GM12878 (cell line): ENCODE results near the gene KCNG3. TPM values are rescaled to one million over a fixed set of nuclear protein-coding genes. Genes with fewer than 3 reads are reported as not detected.

Experiments
- ATAC-seq: fragments of 200-7000 bp; cut with Tn5 transposase; 3 replicates; pipeline ENCODE4 v1.9.1; 2020; ENCODE audit warnings: mild to moderate bottlenecking, moderate library complexity
- BruUV-seq: library from RNA; stranded (reverse); fragments of 400-500 nt; replicated peaks from 2 replicates; lab custom pipeline; 2021; lab: Mats Ljungman, UMichigan
- CTCF ChIA-PET: fragments of 300-600 bp; sonication (Branson Sonifier 250); formaldehyde crosslinking; extraction: SDS; loops from one replicate; lab custom pipeline; 2021; ENCODE audit warnings: inconsistent platforms; lab: Yijun Ruan, JAX
- POLR2A ChIA-PET: fragments of 350-600 bp; formaldehyde crosslinking; extraction: SDS; loops from one replicate; lab custom pipeline; 2021; ENCODE audit warnings: inconsistent platforms; lab: Charles Lee
- RAD21 ChIA-PET: fragments of 300-600 bp; sonication (Branson Sonifier 250); formaldehyde crosslinking; loops from one replicate; lab custom pipeline; 2023; ENCODE audit warnings: antibody characterized with exemption; ENCODE audit not compliant: unreplicated experiment; lab: Charles Lee
- SMC1A ChIA-PET: fragments of 300-600 bp; sonication (Branson Sonifier 250); formaldehyde crosslinking; loops from one replicate; lab custom pipeline; 2023; ENCODE audit not compliant: unreplicated experiment, uncharacterized antibody; lab: Charles Lee
- DNase-seq: peaks from one replicate; pipeline ENCODE4 v3.0.0-alpha.2; 2011; ENCODE audit warnings: low read depth, low spot score
- FAIRE-seq: peaks from 3 replicates; lab custom pipeline; 2011; peaks lifted over from hg19 to GRCh38; lab: Jason Lieb, UNC
- H2AFZ ChIP-seq: 2 replicates; pipeline ENCODE4 v1.6.0; 2011; ENCODE audit warnings: low read depth, low read length, control low read depth; ENCODE audit not compliant: control insufficient read depth
- H3K27ac ChIP-seq: 2 replicates; pipeline ENCODE4 v1.5.1; 2011; ENCODE audit warnings: control low read depth; ENCODE audit not compliant: control insufficient read depth, insufficient read depth
- H3K27me3 ChIP-seq, 2 experiments: replicated peaks in 1 of 2; 2 replicates each; pipeline versions ENCODE4 v1.6.0 to v1.6.1; 2011; ENCODE audit warnings: low read length in 1 of 2; ENCODE audit not compliant: control insufficient read depth in 2 of 2, insufficient read depth in 2 of 2
- H3K36me3 ChIP-seq, 2 experiments: 2 replicates each; pipeline ENCODE4 v1.5.1; 2011; ENCODE audit warnings: low read length in 1 of 2; ENCODE audit not compliant: control insufficient read depth in 2 of 2, insufficient read depth in 2 of 2
- H3K4me1 ChIP-seq: 2 replicates; pipeline ENCODE4 v1.6.1; 2011; ENCODE audit warnings: mild to moderate bottlenecking, low read length, moderate library complexity, mixed read lengths; ENCODE audit not compliant: control insufficient read depth, insufficient read depth
- H3K4me2 ChIP-seq: 2 replicates; pipeline ENCODE4 v1.6.0; 2011; ENCODE audit warnings: control low read depth; ENCODE audit not compliant: control insufficient read depth, insufficient read depth
- H3K4me3 ChIP-seq: fragments of 200-600 bp; sonication (generic); 2 replicates; pipeline ENCODE4 v1.5.1; 2016
- H3K79me2 ChIP-seq: 2 replicates; pipeline ENCODE4 v1.6.0; 2011; ENCODE audit warnings: low read length; ENCODE audit not compliant: control insufficient read depth, insufficient read depth
- H3K9ac ChIP-seq: 2 replicates; pipeline ENCODE4 v1.8.0; 2011; ENCODE audit warnings: low read length, control low read depth, mixed read lengths; ENCODE audit not compliant: control insufficient read depth, insufficient read depth
- H3K9me3 ChIP-seq: replicated peaks from 3 replicates; pipeline ENCODE4 v1.5.1; 2011; ENCODE audit warnings: mild to moderate bottlenecking, low read length; ENCODE audit not compliant: control insufficient read depth, insufficient read depth
- H4K20me1 ChIP-seq: 2 replicates; pipeline ENCODE4 v1.6.0; 2011; ENCODE audit not compliant: control insufficient read depth, insufficient read depth
- BCL11A ChIP-seq: IDR thresholded peaks from 2 replicates; pipeline ENCODE4 v1.6.1; 2011; ENCODE audit warnings: low read depth, low read length
- CBX3 ChIP-seq: fragments of 200-600 bp; sonication (generic); IDR thresholded peaks from 2 replicates; pipeline ENCODE4 v1.6.1; 2016; ENCODE audit warnings: low read depth, borderline replicate concordance
- HCFC1 ChIP-seq: fragments of 150-350 bp; IDR thresholded peaks from 2 replicates; pipeline ENCODE4 v1.6.1; 2014; ENCODE audit warnings: low read length
- NR2C2 ChIP-seq: IDR thresholded peaks from 2 replicates; pipeline ENCODE4 v1.6.1; 2011; ENCODE audit warnings: borderline replicate concordance, low read depth; ENCODE audit not compliant: control insufficient read depth, insufficient read length
- RBBP5 ChIP-seq: fragments of 200-600 bp; sonication (generic); conservative IDR thresholded peaks from 2 replicates; pipeline ENCODE4 v1.6.1; 2016
- ZNF622 ChIP-seq: fragments of 450-650 bp; IDR thresholded peaks from 2 replicates; pipeline ENCODE4 v1.6.1; 2017; ENCODE audit warnings: mild to moderate bottlenecking, inconsistent platforms
- WGBS: methylation state at CpG from one replicate; pipeline ENCODE4 v1.1.6; 2016; ENCODE audit warnings: low lambda C conversion rate; ENCODE audit not compliant: insufficient replicate concordance, insufficient coverage; ENCODE audit errors: missing lambda C conversion rate; 5-methylcytosine and 5-hydroxymethylcytosine counted together
- in situ Hi-C: fragments of 300-500 bp; cut with MboI; formaldehyde crosslinking; loops from 9 replicates; pipeline ENCODE4 v1.14.3; 2018; ENCODE audit warnings: mixed read lengths
- intact Hi-C: fragments of 100-400 bp; cut with micrococcal nuclease; formaldehyde crosslinking; loops from one replicate; pipeline ENCODE4 v1.14.2; 2022; ENCODE audit not compliant: unreplicated experiment
- polyA plus RNA-seq, 11 experiments: library from polyadenylated mRNA; depleted of rRNA in 4 of 11; unstranded in 6 of 11; stranded (reverse) in 5 of 11; fragments of >200 nt; fragmentation: Nextera tagmentation in 4 of 11; fragmentation: Illumina TruSeq in 1 of 11; extraction: Ambion mirVana in 4 of 11; extraction: Trizol in 1 of 11; gene quantifications; 1 replicate in 1 of 11; 2 replicates in 10 of 11; pipeline versions ENCODE4 v1.2.1 to v1.2.3, GENCODE V29; 2011 to 2016; ENCODE audit warnings: inconsistent platforms in 2 of 11, missing spikeins in 2 of 11, low read depth in 1 of 11
- total RNA-seq, 4 experiments: library from RNA; depleted of rRNA in 3 of 4; stranded (reverse); fragments of >200 nt in 3 of 4; fragmentation: Illumina TruSeq in 1 of 4; extraction: Trizol in 1 of 4; gene quantifications; 2 replicates each; pipeline versions ENCODE4 v1.2.1 to v1.2.3, GENCODE V29; 2013 to 2021
- TF ChIP-seq, protein P1 (sequence below), 3 experiments: IDR thresholded peaks in 2 of 3; conservative IDR thresholded peaks in 1 of 3; 2 replicates each; pipeline ENCODE4 v1.5.1; 2011; ENCODE audit warnings: low read depth in 3 of 3, low read length in 3 of 3, mild to moderate bottlenecking in 3 of 3, control low read depth in 2 of 3, moderate library complexity in 2 of 3, inconsistent platforms in 1 of 3, mixed read lengths in 1 of 3; ENCODE audit not compliant: control insufficient read depth in 2 of 3, insufficient read depth in 1 of 3; ENCODE audit errors: extremely low read depth in 1 of 3
- TF ChIP-seq, protein P2 (sequence below): fragments of 450-650 bp; IDR thresholded peaks from 2 replicates; pipeline ENCODE4 v1.6.1; 2017; ENCODE audit warnings: antibody characterized with exemption, mild to moderate bottlenecking, moderate library complexity

Gene KCNG3
- total and polyA plus RNA-seq, 10 of the 15 experiments (the other 5 are each of a cell fraction or from before 2014, with no cell fraction given), result 0.01 to 0.06 (median 0.04) TPM; not detected in 4

DNA sequence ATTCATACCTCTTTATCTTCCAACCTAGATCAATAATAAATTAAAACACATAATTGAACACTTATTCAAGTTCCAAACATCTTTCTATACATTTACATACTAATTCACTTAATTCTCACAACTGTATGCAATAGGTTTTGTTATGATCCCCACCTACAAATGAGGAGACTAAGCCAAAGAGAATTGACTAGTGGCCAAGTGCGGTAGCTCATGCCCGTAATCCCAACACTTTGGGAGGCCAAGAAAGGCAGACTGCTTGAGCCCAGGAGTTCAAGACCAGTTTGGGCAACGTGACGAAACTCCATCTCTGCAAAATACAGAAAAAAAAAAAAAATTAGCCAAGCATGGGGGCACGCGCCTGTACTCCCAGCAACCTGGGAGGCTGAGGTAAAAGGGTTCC is 36.8 kb downstream of the KCNG3 start:
- in situ Hi-C loops (loop anchor here (5.0 kb wide), 1 partner anchor 50 kb away; no protein-coding TSS in a partner anchor), intact Hi-C loops (no loop called here)
- Histone ChIP-seq H3K9ac (no peak overlapping the region), H3K4me1 (no peaks in the 10 kb centered on the region), H3K9me3 (no peaks in the 10 kb centered on the region), H3K27me3 (no peaks in the 10 kb centered on the region), H4K20me1 (no peaks in the 10 kb centered on the region), H3K79me2 (no peaks in the 10 kb centered on the region), H3K27ac (no peak overlapping the region), H2AFZ (no peak overlapping the region), H3K4me2 (no peak overlapping the region), H3K36me3 (no peaks in the 10 kb centered on the region), H3K4me3 (no peak overlapping the region)
- FAIRE-seq (no peak), ATAC-seq (no peak), DNase-seq (no peak)
- 49% methylated on average over 6 of the region's 6 CpGs for WGBS
- TF ChIP-seq, protein P1, sequence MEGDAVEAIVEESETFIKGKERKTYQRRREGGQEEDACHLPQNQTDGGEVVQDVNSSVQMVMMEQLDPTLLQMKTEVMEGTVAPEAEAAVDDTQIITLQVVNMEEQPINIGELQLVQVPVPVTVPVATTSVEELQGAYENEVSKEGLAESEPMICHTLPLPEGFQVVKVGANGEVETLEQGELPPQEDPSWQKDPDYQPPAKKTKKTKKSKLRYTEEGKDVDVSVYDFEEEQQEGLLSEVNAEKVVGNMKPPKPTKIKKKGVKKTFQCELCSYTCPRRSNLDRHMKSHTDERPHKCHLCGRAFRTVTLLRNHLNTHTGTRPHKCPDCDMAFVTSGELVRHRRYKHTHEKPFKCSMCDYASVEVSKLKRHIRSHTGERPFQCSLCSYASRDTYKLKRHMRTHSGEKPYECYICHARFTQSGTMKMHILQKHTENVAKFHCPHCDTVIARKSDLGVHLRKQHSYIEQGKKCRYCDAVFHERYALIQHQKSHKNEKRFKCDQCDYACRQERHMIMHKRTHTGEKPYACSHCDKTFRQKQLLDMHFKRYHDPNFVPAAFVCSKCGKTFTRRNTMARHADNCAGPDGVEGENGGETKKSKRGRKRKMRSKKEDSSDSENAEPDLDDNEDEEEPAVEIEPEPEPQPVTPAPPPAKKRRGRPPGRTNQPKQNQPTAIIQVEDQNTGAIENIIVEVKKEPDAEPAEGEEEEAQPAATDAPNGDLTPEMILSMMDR (IDR thresholded peaks at IDR 0.05 in 2 of 3, conservative IDR thresholded peaks at IDR 0.05 in 1 of 3; ENCODE audit: control insufficient read depth in 2 of 3, extremely low read depth in 1 of 3, insufficient read depth in 1 of 3, low read depth in 3 of 3, low read length in 3 of 3), result 0 out of 6 replicates have a peak, but pooled peaks of 1 of the 3 experiments have one; percentile 13
- TF ChIP-seq ZNF622, result no peak
- SMC1A ChIA-PET, result interaction anchor here (1.0 kb wide), 1 partner anchor 26 kb away, joined by 3 read pairs; no protein-coding TSS in a partner anchor
- no TSS peak for BruUV-seq
- POLR2A ChIA-PET, result no interaction called here
- CTCF ChIA-PET, result interaction anchor here (0.6 kb wide), 1 partner anchor 10 kb away, joined by 3 read pairs; no protein-coding TSS in a partner anchor
- RAD21 ChIA-PET, result no interaction called here

DNA sequence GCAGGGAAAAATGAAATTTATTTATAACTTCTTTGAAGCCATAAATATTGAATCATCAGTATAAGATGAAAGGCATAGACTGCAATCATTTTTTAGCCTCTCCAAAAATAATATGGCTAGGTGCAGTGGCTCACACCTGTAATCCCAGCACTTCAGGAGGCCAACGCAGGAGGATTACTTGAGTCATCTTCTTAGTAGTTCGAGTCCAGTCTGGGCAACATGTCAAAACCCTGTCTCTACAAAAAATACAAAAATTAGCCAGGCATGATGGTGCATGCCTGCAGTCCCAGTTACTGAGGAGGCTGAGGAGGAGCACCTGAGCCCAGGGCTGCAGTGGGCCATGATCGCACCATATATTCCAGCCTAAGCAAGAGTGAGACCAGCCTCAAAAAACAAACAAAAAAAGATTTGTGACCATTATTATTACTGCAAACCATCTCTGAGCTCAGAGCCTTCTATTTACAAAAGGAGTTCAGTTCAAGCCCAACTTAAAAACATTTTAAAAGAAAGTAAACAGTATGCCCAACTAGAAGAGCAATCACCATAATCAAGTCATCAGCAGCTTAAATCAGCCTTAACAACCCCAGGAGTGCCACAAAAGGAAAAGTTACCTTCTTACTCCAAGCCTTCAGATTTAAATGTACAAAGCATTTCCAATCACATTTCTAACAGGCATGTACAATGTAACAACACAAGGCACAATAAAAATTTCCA is 37.5 kb downstream of the KCNG3 start:
- no peak overlapping the region for H3K4me3 ChIP-seq
- DNase-seq (no peak), FAIRE-seq (no peak), ATAC-seq (no peak)
- H3K9me3 ChIP-seq, result no peaks in the 10 kb centered on the region
- POLR2A ChIA-PET, result no interaction called here
- H4K20me1 ChIP-seq, result no peaks in the 10 kb centered on the region
- H3K9ac ChIP-seq, result no peak overlapping the region
- no peaks in the 10 kb centered on the region for H3K27me3 ChIP-seq
- H3K4me1 ChIP-seq, result no peaks in the 10 kb centered on the region
- SMC1A ChIA-PET, result no interaction called here
- H2AFZ ChIP-seq, result no peak overlapping the region
- H3K36me3 ChIP-seq, result no peaks in the 10 kb centered on the region
- CTCF ChIA-PET, result no interaction called here
- in situ Hi-C loops (loop anchor here (5.0 kb wide), 1 partner anchor 49 kb away; no protein-coding TSS in a partner anchor), intact Hi-C loops (no loop called here)
- BruUV-seq, result no TSS peak
- H3K4me2 ChIP-seq, result no peak overlapping the region
- 61% methylated on average over 3 of the region's 3 CpGs for WGBS
- H3K79me2 ChIP-seq, result no peaks in the 10 kb centered on the region
- RAD21 ChIA-PET, result no interaction called here
- no peak overlapping the region for H3K27ac ChIP-seq
- TF ChIP-seq CBX3 (no peak), BCL11A (no peak), HCFC1 (no peak), NR2C2 (no peak), RBBP5 (no peak)
- TF ChIP-seq, protein P2, sequence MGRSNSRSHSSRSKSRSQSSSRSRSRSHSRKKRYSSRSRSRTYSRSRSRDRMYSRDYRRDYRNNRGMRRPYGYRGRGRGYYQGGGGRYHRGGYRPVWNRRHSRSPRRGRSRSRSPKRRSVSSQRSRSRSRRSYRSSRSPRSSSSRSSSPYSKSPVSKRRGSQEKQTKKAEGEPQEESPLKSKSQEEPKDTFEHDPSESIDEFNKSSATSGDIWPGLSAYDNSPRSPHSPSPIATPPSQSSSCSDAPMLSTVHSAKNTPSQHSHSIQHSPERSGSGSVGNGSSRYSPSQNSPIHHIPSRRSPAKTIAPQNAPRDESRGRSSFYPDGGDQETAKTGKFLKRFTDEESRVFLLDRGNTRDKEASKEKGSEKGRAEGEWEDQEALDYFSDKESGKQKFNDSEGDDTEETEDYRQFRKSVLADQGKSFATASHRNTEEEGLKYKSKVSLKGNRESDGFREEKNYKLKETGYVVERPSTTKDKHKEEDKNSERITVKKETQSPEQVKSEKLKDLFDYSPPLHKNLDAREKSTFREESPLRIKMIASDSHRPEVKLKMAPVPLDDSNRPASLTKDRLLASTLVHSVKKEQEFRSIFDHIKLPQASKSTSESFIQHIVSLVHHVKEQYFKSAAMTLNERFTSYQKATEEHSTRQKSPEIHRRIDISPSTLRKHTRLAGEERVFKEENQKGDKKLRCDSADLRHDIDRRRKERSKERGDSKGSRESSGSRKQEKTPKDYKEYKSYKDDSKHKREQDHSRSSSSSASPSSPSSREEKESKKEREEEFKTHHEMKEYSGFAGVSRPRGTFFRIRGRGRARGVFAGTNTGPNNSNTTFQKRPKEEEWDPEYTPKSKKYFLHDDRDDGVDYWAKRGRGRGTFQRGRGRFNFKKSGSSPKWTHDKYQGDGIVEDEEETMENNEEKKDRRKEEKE, result no peak
